T-helper 1 cell treated with Interleukin-12 subunit alpha and Interleukin-12 subunit beta and Interleukin-4 antibody, amounts not matched to agents 30 ng/mL and 1 ng/mL, for 36 hours (primary cell): Measurements from ENCODE around the gene FGD1. TPM values are rescaled to one million over a fixed set of nuclear protein-coding genes. Genes with fewer than 3 reads are reported as not detected.

Source experiments
- intact Hi-C: fragments of 100-400 bp; cut with micrococcal nuclease; formaldehyde crosslinking; loops from one replicate; pipeline ENCODE4 v1.15.1; 2024
- total RNA-seq: library from RNA; stranded (reverse); gene quantifications from 2 replicates; pipeline ENCODE4 v1.2.3, GENCODE V29; 2022

The FGD1 gene
- total RNA-seq, 1 donor from 2014 or later, result not detected

DNA sequence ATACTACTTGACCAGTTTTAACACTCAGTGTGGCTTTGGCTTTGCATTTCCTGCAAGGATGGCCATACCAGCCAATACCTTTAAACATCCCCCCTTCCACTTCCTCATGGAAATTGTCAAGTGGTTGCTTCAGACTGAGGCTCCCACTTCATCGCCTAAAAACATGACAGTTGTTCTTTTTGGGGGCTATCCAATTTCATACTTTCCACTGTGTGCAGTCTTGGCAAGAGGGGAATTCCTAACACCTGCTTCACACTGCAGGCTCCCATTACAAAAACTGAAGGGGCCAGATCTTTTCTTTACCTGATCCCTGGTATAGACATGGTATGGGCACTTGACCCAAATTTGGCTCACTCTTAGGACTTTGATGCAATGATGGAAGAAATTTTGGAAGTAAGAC lies 84.3 kb downstream of the FGD1 start:
- intact Hi-C loops, result no loop called here

DNA sequence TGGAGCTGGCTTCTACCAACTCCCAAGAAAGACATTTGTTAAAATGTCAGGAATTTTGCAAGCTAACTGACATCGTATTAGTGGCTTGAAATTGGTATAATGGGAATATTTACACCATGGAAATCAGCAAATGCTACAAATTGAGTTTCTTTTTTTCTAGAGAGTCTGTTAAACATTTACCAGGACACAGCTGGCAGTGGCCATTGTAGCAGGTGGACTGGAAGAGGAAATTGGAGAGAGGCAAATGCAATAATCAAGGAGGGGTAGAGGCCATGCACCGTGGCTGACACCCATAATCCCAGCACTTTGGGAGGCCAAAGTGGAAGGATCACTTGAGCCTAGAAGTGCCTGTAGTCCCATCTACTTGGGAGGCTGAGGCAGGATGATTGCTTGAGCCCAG lies 88.8 kb downstream of the FGD1 start:
- intact Hi-C loops, result no loop called here

DNA sequence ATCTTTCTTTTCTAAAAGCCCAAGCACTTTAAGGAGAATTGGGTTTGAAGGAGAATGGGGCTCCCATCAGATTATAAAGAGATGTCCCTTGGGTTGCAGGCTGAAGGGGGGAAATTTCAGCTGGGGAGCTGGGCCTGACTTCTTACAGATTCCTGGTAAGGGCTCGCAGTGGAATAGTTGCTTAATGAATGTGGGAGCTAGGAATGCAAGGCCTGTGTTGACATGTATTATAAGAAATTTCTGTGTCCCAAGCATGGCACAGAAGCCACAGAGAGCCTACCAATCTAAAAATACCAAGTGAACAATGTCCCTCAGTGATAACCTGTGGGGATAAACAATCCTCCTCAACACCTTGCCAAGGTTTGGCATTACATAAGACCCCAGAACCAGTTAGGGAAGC lies 98.9 kb downstream of the FGD1 start:
- intact Hi-C loops, result no loop called here

Other genes starting within 250 kb of the FGD1 start
- gene WNK3, start 138.2 kb downstream of the FGD1 start, total RNA-seq, result 0.07 and 0.10 TPM in 2 replicates
- gene TSR2, start 55.8 kb downstream of the FGD1 start, total RNA-seq, result 33.9 and 34.8 TPM in 2 replicates
- 54.5 and 55.1 TPM in 2 replicates for gene GNL3L, start 34.0 kb upstream of the FGD1 start, total RNA-seq